IPS-11a (cell line): ENCODE data around the gene TACC3.

ENCODE experiments used
- H3K4me3 ChIP-seq: one replicate; pipeline ENCODE4 v1.5.1; 2013; ENCODE audit warnings: low read depth, low read length, control low read depth

The TACC3 gene

GRCh38 chr4:1721003-1721665, at the start of gene TACC3, which contains the start of gene TMEM129:
Gene TACC3, plus strand, starts transcription at chr4:1721521. Its CDS starts 1,901 bp downstream, at chr4:1723422.
Gene TMEM129, minus strand, starts transcription at chr4:1721323. Its CDS starts 486 bp downstream, at chr4:1720837.
- H3K4me3 ChIP-seq = peak within 1 kb of the TSS; percentile 83

DNA sequence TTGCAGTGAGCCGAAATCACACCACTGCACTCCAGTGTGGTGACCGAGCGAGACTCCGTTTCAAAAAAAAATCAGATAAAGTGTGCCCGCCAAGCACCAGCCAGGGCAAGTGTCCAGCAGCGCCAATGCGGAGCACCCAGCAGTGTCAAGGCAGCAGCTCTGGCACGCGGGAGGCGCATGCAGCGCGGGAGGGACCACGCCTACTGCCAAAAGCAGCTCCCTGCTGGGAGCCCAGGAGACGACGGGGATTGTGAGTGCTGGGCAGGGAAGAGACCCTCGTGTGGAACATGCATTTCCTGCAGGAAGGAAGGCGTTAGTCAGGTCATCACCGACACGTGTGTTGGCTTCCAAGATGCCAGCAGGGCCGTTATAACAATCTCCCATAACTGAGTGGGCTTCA, 47.6 kb upstream of the TACC3 start:
- H3K4me3 ChIP-seq = no peak overlapping the region

GRCh38 chr4:1674682-1675081, 46.6 kb upstream of the TACC3 start:
- H3K4me3 ChIP-seq = no peak overlapping the region

DNA sequence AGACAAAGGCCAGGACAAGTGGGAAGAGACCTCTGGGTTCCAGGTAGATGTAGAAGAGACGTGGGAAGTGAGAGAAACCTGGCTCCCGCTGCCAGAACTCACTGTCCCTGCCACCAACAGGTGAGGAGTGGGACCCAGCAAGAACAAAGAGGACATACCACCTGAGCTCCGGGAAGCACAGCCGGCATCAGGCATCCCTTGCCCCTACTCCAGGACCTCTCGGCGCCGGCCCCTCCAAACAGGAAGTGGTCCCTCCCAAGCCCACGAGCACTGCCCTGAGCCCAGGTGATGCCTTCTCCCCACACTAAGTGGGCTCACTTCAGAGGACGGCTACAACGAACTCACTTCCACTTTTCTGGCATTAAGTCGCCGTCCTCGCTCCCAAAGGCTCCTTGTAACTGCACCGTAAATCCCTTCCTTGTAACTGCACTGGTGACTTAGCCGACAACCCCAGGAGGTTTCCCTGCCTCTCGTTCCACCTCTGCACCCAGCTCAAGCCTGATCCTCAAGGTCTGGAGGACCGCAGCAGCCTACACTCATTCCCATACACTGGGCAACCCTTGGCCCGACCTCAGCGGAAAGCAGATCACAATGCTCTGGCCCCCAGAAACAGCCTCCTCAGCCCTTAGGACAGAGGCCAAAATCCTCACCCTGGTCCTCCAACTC, 46.1 kb upstream of the TACC3 start:
- no peak overlapping the region for H3K4me3 ChIP-seq

DNA sequence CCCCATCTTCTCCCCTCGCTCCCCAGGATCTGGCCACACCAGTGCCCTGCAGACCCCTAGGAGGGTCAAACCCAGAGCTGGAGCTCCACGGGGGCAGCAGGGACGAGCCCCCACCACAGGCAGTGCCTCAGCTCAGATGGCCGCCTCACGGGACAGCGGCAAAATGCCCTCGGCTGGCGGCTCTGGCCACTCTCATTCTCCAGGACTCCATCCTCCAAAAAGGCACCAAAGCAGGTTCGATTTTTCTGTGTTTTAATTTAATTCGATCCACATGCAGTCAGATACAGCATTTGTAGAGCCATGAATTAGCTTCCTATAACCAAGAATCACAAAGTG, 45.6 kb upstream of the TACC3 start:
- no peak overlapping the region for H3K4me3 ChIP-seq

- H3K4me3 ChIP-seq = no peak overlapping the region
Measured at GRCh38 chr4:1676605-1677525, 44.5 kb upstream of the TACC3 start.

DNA sequence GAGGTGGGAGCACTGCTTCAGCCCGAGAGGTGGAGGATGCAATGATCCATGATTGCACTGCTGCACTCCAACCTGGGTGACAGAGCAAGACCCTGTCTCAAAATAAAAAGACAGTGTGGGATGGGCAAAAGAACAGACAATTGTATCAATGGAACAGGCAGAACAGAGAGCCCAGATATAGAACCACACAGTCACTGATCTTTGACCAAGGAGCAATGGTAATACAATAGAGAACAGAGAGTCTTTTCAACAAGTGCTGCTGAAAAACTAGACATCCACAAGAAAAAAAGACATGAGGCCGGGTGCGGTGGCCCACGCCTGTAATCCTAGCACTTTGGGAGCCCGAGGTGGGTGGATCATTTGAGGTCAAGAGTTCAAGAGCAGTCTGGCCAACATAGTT, 43.1 kb upstream of the TACC3 start:
- H3K4me3 ChIP-seq = no peak overlapping the region

DNA sequence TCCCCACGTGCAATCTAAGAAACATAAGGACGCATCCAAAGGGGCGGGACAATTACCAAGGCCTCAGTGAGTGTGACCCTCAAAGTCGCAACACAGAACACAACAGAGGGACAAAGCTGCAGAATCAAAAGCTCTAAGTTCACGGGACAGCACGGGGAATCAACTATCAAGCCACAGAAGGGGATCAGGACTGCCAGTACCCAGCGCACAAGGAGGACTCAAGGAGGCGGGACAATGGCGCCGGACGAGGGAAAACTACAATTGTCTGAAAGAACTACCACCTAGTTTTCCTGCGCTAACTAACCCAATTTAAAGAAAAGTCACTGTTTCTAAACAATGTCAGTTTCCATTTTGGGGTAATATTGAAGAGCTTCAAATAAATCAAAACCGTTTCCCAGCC, 38.5 kb upstream of the TACC3 start:
- H3K4me3 ChIP-seq = no peak overlapping the region

DNA sequence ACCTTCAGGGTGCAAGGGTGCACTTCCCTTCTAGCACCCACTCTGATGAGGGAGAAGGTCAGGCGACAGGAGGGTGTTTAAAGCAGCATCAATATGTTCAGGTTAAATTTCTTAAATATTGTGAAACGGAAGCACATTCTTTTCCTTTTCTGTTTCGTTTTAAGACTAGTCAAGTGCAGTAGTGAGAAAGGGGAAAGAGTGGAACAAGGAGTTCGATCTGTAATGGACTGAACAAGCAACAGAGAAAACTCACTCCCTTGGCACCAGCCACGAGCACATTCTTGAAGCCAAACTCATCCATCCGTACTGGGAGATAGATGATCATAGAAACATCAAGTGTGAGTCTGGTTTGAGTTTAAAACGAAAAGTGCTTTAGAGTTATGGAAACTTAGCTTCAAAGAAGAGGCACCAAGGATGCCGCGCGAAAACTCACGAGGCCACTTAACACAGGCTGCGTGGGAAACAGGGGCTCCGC, 38.0 kb upstream of the TACC3 start:
- H3K4me3 ChIP-seq = peak overlapping the region; percentile 43

- peak within 1 kb of the TSS; percentile 43 for H3K4me3 ChIP-seq
Measured at GRCh38 chr4:1683736-1684505, 37.4 kb upstream of the TACC3 start, which contains the start of gene FAM53A. Gene FAM53A, minus strand, starts transcription at chr4:1684313. Its CDS starts 15,572 bp downstream, at chr4:1668741.

DNA sequence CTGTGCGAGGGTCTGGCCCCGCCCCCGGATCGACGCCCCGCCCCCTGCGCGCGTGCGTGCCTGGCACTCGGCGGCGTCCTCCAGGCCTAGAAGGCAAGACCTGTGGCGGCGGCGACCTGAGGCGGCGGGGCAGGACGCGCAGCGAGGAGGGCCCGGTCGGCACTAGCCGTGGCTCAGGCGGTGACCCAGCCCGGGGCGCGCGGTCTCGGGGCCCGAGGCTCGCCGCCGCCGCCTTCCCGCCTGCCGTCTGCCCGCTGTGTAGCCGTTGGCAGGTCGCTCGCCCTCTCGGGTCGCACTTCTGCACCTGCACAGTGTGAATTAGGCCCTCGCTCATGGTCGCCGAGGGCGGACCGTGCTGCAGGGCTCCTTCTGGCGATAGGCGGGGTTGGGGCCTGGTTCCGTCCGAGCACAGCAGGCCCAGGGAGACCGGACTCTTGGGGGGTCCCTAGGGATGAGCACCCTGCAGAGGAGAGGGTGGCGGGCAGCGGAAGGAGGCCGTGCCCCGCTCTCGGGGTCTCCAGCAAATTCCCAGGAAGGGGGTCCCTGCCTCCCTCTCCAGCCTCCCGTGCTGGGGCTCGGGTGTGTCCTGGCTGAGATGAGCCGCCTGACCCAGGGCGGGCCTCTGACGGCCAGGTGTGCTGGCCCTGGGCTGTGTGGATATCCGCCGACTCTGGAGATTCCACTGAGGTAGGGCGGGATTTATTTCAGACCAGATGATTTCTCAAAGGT, 36.7 kb upstream of the TACC3 start:
- H3K4me3 ChIP-seq = no peak overlapping the region

GRCh38 chr4:1685235-1686150, 35.8 kb upstream of the TACC3 start:
- H3K4me3 ChIP-seq = no peak overlapping the region

DNA sequence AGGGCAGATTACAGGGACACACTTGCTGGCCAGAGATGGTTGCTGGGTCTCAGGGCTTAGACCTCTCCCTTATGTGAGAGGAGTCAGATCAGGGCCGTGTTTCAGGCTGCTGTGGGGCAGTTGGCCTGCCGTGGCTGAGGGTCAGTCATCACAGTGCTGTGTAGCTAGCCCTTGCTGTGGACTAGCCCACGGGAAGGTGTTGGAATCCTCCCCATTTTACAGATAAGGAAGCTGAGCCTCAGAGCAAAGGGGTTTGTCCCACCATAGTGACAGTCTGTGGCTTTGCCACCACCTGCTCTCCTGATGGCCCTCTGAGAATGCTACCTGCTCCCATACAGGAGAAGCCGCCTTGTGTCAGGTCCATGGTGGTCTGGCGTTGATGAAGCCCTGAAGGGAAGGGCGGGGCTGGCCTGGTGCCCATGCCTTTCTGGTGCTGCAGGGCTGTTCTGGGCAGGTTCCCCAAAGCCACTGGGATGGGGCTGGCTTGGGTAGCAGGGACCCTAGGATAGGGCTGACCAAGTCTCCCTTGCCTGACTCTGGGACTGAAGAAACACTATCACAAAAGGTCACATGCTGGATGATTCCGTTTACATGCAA, 34.8 kb upstream of the TACC3 start:
- no peak overlapping the region for H3K4me3 ChIP-seq

GRCh38 chr4:1690698-1691097, 30.6 kb upstream of the TACC3 start:
- no peak overlapping the region for H3K4me3 ChIP-seq

DNA sequence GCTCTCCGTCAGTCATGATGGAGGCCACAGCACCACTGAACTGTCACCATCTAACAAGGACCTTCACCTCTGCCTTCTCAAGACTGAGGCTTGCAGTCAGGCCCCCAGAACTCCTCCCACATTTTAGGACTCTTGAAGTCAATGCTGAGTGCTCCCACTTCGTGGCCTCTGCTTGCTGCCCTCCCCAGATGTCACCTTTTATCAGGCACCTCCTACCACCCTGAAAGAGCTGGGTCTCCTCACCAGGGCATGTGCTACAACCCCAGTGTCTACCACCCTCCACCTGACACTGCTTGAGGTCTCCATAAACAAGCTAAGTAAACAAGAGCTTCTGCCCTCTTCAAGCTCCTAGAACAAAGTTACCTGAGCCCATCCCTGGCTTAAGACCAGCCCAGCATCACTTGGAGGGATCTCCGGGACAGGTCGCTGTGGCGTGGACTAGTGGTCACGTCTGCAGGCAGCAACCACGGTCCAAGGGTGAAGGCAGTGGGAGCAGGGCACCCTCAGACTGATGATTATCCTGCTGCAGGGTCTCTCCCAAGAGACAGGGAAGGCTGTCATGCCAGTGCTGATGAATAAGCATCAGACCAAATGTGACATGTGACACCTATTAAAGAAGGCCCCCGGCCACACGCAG, 29.5 kb upstream of the TACC3 start:
- H3K4me3 ChIP-seq = no peak overlapping the region

- no peak overlapping the region for H3K4me3 ChIP-seq
Measured at GRCh38 chr4:1693131-1693896, 28.0 kb upstream of the TACC3 start.

- H3K4me3 ChIP-seq = no peak overlapping the region
Measured at GRCh38 chr4:1695913-1696312, 25.4 kb upstream of the TACC3 start.
